Body of pancreas (tissue), 4 donors: Measurements from ENCODE around the gene REG4.

Experiments
- POLR2A ChIP-seq, 3 donors: fragments of 450-650 bp; IDR thresholded peaks; one replicate each; pipeline ENCODE4 v1.6.1; 2016; ENCODE audit warnings: antibody characterized with exemption in 3 of 3, mild to moderate bottlenecking in 2 of 3
- TF ChIP-seq, protein P1 (sequence below), 7 experiments: fragments of 450-650 bp in 4 of 7; fragments of 200-600 bp in 3 of 7; sonication (generic) in 3 of 7; IDR thresholded peaks; one replicate each; pipeline ENCODE4 v1.5.1; 2016 to 2019; ENCODE audit warnings: antibody characterized with exemption in 7 of 7

DNA sequence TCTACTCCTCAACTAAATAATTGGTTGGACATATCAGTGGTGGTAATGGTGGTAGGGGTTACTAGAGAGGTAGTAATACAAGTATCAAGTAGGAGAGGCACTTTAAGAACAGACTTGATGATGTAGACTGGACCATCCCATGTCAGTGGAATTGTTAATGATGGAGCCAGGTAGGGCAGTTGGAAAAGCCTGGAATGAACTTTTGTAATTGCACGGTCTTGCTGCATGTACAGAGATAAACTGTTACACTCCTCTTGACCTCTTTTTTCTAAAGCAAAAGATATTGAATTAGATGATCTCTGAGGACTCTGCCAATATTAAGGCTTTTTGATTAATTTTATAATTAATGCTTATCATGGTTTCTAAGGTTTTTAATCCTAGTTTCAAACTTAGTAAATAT is 48.3 kb downstream of the REG4 start:
- no peak for TF ChIP-seq POLR2A (IDR thresholded peaks at IDR 0.05)
- TF ChIP-seq, protein P1, sequence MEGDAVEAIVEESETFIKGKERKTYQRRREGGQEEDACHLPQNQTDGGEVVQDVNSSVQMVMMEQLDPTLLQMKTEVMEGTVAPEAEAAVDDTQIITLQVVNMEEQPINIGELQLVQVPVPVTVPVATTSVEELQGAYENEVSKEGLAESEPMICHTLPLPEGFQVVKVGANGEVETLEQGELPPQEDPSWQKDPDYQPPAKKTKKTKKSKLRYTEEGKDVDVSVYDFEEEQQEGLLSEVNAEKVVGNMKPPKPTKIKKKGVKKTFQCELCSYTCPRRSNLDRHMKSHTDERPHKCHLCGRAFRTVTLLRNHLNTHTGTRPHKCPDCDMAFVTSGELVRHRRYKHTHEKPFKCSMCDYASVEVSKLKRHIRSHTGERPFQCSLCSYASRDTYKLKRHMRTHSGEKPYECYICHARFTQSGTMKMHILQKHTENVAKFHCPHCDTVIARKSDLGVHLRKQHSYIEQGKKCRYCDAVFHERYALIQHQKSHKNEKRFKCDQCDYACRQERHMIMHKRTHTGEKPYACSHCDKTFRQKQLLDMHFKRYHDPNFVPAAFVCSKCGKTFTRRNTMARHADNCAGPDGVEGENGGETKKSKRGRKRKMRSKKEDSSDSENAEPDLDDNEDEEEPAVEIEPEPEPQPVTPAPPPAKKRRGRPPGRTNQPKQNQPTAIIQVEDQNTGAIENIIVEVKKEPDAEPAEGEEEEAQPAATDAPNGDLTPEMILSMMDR (IDR thresholded peaks at IDR 0.05), result no peak
